CD4-positive, CD25-positive, alpha-beta regulatory T cell (primary cell): Measurements from ENCODE around the gene TMEM158. TPM values are rescaled to one million over a fixed set of nuclear protein-coding genes. Genes with fewer than 3 reads are reported as not detected.

Experiments used
- ATAC-seq, 2 donors: fragments of 150-1000 bp; cut with Tn5 transposase; one replicate each; pipeline ENCODE4 v1.10.0; 2021; ENCODE audit warnings: low read depth in 2 of 2, moderate number of reproducible peaks in 2 of 2, moderate library complexity in 1 of 2
- DNase-seq, 3 donors: peaks; one replicate each; pipeline versions ENCODE4 v3.0.0 to v3.0.0-alpha.2; 2012 to 2022; ENCODE audit warnings: mixed read lengths in 1 of 3
- H3K27ac ChIP-seq: one replicate; pipeline ENCODE4 v1.7.0; 2013; ENCODE audit warnings: mild to moderate bottlenecking, low read length; ENCODE audit not compliant: insufficient read depth, poor library complexity, severe bottlenecking
- H3K27me3 ChIP-seq: one replicate; pipeline ENCODE4 v1.7.0; 2013; ENCODE audit warnings: low read length; ENCODE audit not compliant: control insufficient read depth, insufficient read depth
- H3K36me3 ChIP-seq: one replicate; pipeline ENCODE4 v1.7.0; 2013; ENCODE audit warnings: mild to moderate bottlenecking, low read length, moderate library complexity; ENCODE audit not compliant: control insufficient read depth, insufficient read depth
- H3K4me1 ChIP-seq: 2 replicates; pipeline ENCODE4 v1.7.0; 2013; ENCODE audit warnings: mild to moderate bottlenecking, low read length; ENCODE audit not compliant: insufficient read depth, control insufficient read depth, poor library complexity, severe bottlenecking
- H3K4me3 ChIP-seq: one replicate; pipeline ENCODE4 v1.7.0; 2013; ENCODE audit warnings: low read depth, mild to moderate bottlenecking, low read length, moderate library complexity
- H3K9me3 ChIP-seq, 2 experiments: 1 replicate in 1 of 2; 2 replicates in 1 of 2; pipeline ENCODE4 v1.7.0; 2013; ENCODE audit warnings: low read length in 2 of 2, mild to moderate bottlenecking in 1 of 2, moderate library complexity in 1 of 2; ENCODE audit not compliant: control insufficient read depth in 2 of 2
- H3K27ac Mint-ChIP-seq, 3 donors: one replicate each; pipeline ENCODE4 v1.8.0; 2020 to 2022; ENCODE audit warnings: mild to moderate bottlenecking in 3 of 3, mixed read lengths in 3 of 3, moderate library complexity in 2 of 3
- H3K27me3 Mint-ChIP-seq: one replicate; pipeline ENCODE4 v1.8.0; 2022; ENCODE audit warnings: mild to moderate bottlenecking, mixed read lengths
- H3K36me3 Mint-ChIP-seq: one replicate; pipeline ENCODE4 v1.8.0; 2020; ENCODE audit warnings: mixed read lengths
- H3K4me1 Mint-ChIP-seq, 4 donors: one replicate each; pipeline ENCODE4 v1.8.0; 2020 to 2022; ENCODE audit warnings: mixed read lengths in 4 of 4, mild to moderate bottlenecking in 1 of 4
- H3K4me3 Mint-ChIP-seq, 4 donors: one replicate each; pipeline ENCODE4 v1.8.0; 2020 to 2022; ENCODE audit warnings: mild to moderate bottlenecking in 4 of 4, mixed read lengths in 4 of 4, moderate library complexity in 3 of 4
- H3K9me3 Mint-ChIP-seq, 7 donors: one replicate each; pipeline ENCODE4 v1.8.0; 2020 to 2022; ENCODE audit warnings: mixed read lengths in 7 of 7, mild to moderate bottlenecking in 3 of 7, moderate library complexity in 2 of 7
- polyA plus RNA-seq, 4 donors: library from polyadenylated mRNA; unstranded; fragments of 300-500 nt; fragmentation: Illumina TruSeq; gene quantifications; one replicate each; pipeline ENCODE4 v1.2.3, GENCODE V29; 2021
- total RNA-seq: library from RNA; stranded (reverse); gene quantifications from one replicate; pipeline ENCODE4 v1.2.3, GENCODE V29; 2022

Gene TMEM158
- total and polyA plus RNA-seq, 5 donors from 2014 or later = 0.57 TPM; not detected in 4

- Mint-ChIP-seq H3K27me3 (peaks cover 12% of the 10 kb centered on the region), H3K4me1 (no peaks in the 10 kb centered on the region), H3K27ac (no peak overlapping the region), H3K4me3 (no peak overlapping the region), H3K9me3 (no peaks in the 10 kb centered on the region), H3K36me3 (peaks cover 3% of the 10 kb centered on the region)
- no peak for ATAC-seq
- Histone ChIP-seq H3K9me3 (no peaks in the 10 kb centered on the region), H3K27ac (no peak overlapping the region), H3K4me3 (no peak overlapping the region), H3K36me3 (no peaks in the 10 kb centered on the region), H3K4me1 (no peaks in the 10 kb centered on the region), H3K27me3 (peaks cover 8% of the 10 kb centered on the region)
- no peak for DNase-seq
These were observed 31.3 kb downstream of the TMEM158 start for GRCh38 chr3:45194791-45195190.

GRCh38 chr3:45191924-45192417 lies 34.1 kb downstream of the TMEM158 start:
- no peak overlapping the region for H3K27ac ChIP-seq
- H3K4me3 ChIP-seq = no peak overlapping the region
- peaks cover 12% of the 10 kb centered on the region for H3K27me3 Mint-ChIP-seq
- ATAC-seq = no peak
- H3K36me3 Mint-ChIP-seq = peaks cover 3% of the 10 kb centered on the region
- no peaks in the 10 kb centered on the region for H3K9me3 ChIP-seq
- no peaks in the 10 kb centered on the region for H3K9me3 Mint-ChIP-seq
- no peak overlapping the region for H3K27ac Mint-ChIP-seq
- peaks cover 8% of the 10 kb centered on the region for H3K27me3 ChIP-seq
- DNase-seq = no peak
- H3K4me3 Mint-ChIP-seq = no peak overlapping the region
- H3K4me1 Mint-ChIP-seq = peaks cover 0 to 4% (median 1%) of the 10 kb centered on the region in 4 donors
- no peaks in the 10 kb centered on the region for H3K36me3 ChIP-seq
- H3K4me1 ChIP-seq = no peaks in the 10 kb centered on the region

- Histone ChIP-seq H3K9me3 (no peaks in the 10 kb centered on the region), H3K4me3 (no peak overlapping the region), H3K4me1 (no peaks in the 10 kb centered on the region), H3K27ac (no peak overlapping the region), H3K27me3 (peaks cover 4% of the 10 kb centered on the region), H3K36me3 (no peaks in the 10 kb centered on the region)
- ATAC-seq = no peak
- H3K27ac Mint-ChIP-seq = no peak overlapping the region
- no peak overlapping the region for H3K4me3 Mint-ChIP-seq
- peaks cover 10% of the 10 kb centered on the region for H3K27me3 Mint-ChIP-seq
- H3K4me1 Mint-ChIP-seq = peaks cover 0 to 4% (median 1%) of the 10 kb centered on the region in 4 donors
- DNase-seq = no peak
- H3K9me3 Mint-ChIP-seq = no peaks in the 10 kb centered on the region
- H3K36me3 Mint-ChIP-seq = peaks cover under 1% of the 10 kb centered on the region
These were observed 34.7 kb downstream of the TMEM158 start for GRCh38 chr3:45191424-45191823.

- no peak for DNase-seq
- ATAC-seq = no peak
- H3K4me3 Mint-ChIP-seq = no peak overlapping the region
- H3K27ac Mint-ChIP-seq = no peak overlapping the region
- Histone ChIP-seq H3K27ac (no peak overlapping the region), H3K4me3 (no peak overlapping the region), H3K36me3 (no peaks in the 10 kb centered on the region), H3K27me3 (peaks cover 2% of the 10 kb centered on the region), H3K4me1 (no peaks in the 10 kb centered on the region), H3K9me3 (no peaks in the 10 kb centered on the region)
- H3K4me1 Mint-ChIP-seq = peaks cover 0 to 4% (median 1%) of the 10 kb centered on the region in 4 donors
- no peaks in the 10 kb centered on the region for H3K9me3 Mint-ChIP-seq
- H3K27me3 Mint-ChIP-seq = no peaks in the 10 kb centered on the region
- H3K36me3 Mint-ChIP-seq = no peaks in the 10 kb centered on the region
These were observed 37.1 kb downstream of the TMEM158 start for GRCh38 chr3:45188719-45189659.

GRCh38 chr3:45187694-45188141 lies 38.4 kb downstream of the TMEM158 start:
- no peak overlapping the region for H3K4me3 Mint-ChIP-seq
- no peak for ATAC-seq
- H3K27ac Mint-ChIP-seq = no peak overlapping the region

GRCh38 chr3:45186871-45187270 lies 39.2 kb downstream of the TMEM158 start:
- no peaks in the 10 kb centered on the region for H3K4me1 ChIP-seq
- ATAC-seq = no peak
- H3K36me3 ChIP-seq = no peaks in the 10 kb centered on the region
- H3K27me3 ChIP-seq = no peaks in the 10 kb centered on the region
- Mint-ChIP-seq H3K27ac (no peak overlapping the region), H3K9me3 (no peaks in the 10 kb centered on the region), H3K27me3 (peaks cover 7% of the 10 kb centered on the region), H3K4me1 (peaks cover 0 to 7% (median 5%) of the 10 kb centered on the region in 4 donors), H3K36me3 (no peaks in the 10 kb centered on the region), H3K4me3 (no peak overlapping the region)
- no peak for DNase-seq
- H3K9me3 ChIP-seq = no peaks in the 10 kb centered on the region
- no peak overlapping the region for H3K27ac ChIP-seq
- H3K4me3 ChIP-seq = no peak overlapping the region

More at GRCh38 chr3:45187694-45188141, 38.4 kb downstream of the TMEM158 start:
- DNase-seq = no peak
- H3K36me3 Mint-ChIP-seq = no peaks in the 10 kb centered on the region
- peaks cover 2% of the 10 kb centered on the region for H3K27me3 ChIP-seq
- H3K4me3 ChIP-seq = no peak overlapping the region
- H3K4me1 Mint-ChIP-seq = peaks cover 0 to 7% (median 5%) of the 10 kb centered on the region in 4 donors
- H3K9me3 Mint-ChIP-seq = no peaks in the 10 kb centered on the region
- H3K36me3 ChIP-seq = no peaks in the 10 kb centered on the region
- H3K9me3 ChIP-seq = no peaks in the 10 kb centered on the region
- peaks cover 6% of the 10 kb centered on the region for H3K27me3 Mint-ChIP-seq
- H3K4me1 ChIP-seq = no peaks in the 10 kb centered on the region
- H3K27ac ChIP-seq = no peak overlapping the region

- Mint-ChIP-seq H3K9me3 (no peaks in the 10 kb centered on the region), H3K4me3 (no peak overlapping the region), H3K36me3 (no peaks in the 10 kb centered on the region), H3K27ac (no peak overlapping the region), H3K27me3 (peaks cover 7% of the 10 kb centered on the region), H3K4me1 (peaks cover 0 to 7% (median 5%) of the 10 kb centered on the region in 4 donors)
- ATAC-seq (no peak), DNase-seq (no peak)
- no peaks in the 10 kb centered on the region for H3K4me1 ChIP-seq
- no peaks in the 10 kb centered on the region for H3K9me3 ChIP-seq
- H3K4me3 ChIP-seq = no peak overlapping the region
- H3K27me3 ChIP-seq = peaks cover 2% of the 10 kb centered on the region
- H3K27ac ChIP-seq = no peak overlapping the region
- no peaks in the 10 kb centered on the region for H3K36me3 ChIP-seq
These were observed 40.6 kb downstream of the TMEM158 start for GRCh38 chr3:45185461-45185860.
